Endodermal cell (in vitro differentiated cells): ENCODE measurements around the gene MMP25. TPM values are rescaled to one million over a fixed set of nuclear protein-coding genes. Genes with fewer than 3 reads are reported as not detected.

Source experiments
- DNase-seq: peaks from one replicate; pipeline ENCODE4 v3.0.0-alpha.2; 2017
- H3K27ac ChIP-seq: 2 replicates; pipeline ENCODE4 v1.5.1; 2013; ENCODE audit warnings: mild to moderate bottlenecking, low read depth, low read length, moderate library complexity
- H3K27me3 ChIP-seq: 2 replicates; pipeline ENCODE4 v1.6.1; 2013; ENCODE audit warnings: mild to moderate bottlenecking, low read length, moderate library complexity; ENCODE audit not compliant: insufficient read depth, control insufficient read depth, poor library complexity, severe bottlenecking
- H3K36me3 ChIP-seq: 2 replicates; pipeline ENCODE4 v1.7.0; 2013; ENCODE audit warnings: mild to moderate bottlenecking, low read length, moderate library complexity; ENCODE audit not compliant: control insufficient read depth, insufficient read depth
- H3K4me1 ChIP-seq: one replicate; pipeline ENCODE4 v1.7.0; 2013; ENCODE audit warnings: low read length; ENCODE audit not compliant: control insufficient read depth, insufficient read depth
- H3K4me3 ChIP-seq: 2 replicates; pipeline ENCODE4 v1.5.1; 2013; ENCODE audit warnings: mild to moderate bottlenecking, low read length, moderate library complexity
- H3K9ac ChIP-seq: 2 replicates; pipeline ENCODE4 v1.6.1; 2013; ENCODE audit warnings: mild to moderate bottlenecking, low read length, moderate library complexity; ENCODE audit not compliant: poor library complexity, severe bottlenecking; ENCODE audit errors: extremely low read depth
- H3K9me3 ChIP-seq: 2 replicates; pipeline ENCODE4 v1.6.1; 2013; ENCODE audit warnings: mild to moderate bottlenecking, low read length, moderate library complexity; ENCODE audit not compliant: control insufficient read depth
- H3K27ac Mint-ChIP-seq: 2 replicates; pipeline ENCODE4 v1.8.0; 2020; ENCODE audit warnings: mixed read lengths
- H3K27me3 Mint-ChIP-seq: 2 replicates; pipeline ENCODE4 v1.8.0; 2021; ENCODE audit warnings: mild to moderate bottlenecking, mixed read lengths; ENCODE audit not compliant: insufficient read depth
- H3K36me3 Mint-ChIP-seq: 2 replicates; pipeline ENCODE4 v1.8.0; 2020; ENCODE audit warnings: low read depth, mixed read lengths
- H3K4me1 Mint-ChIP-seq: 2 replicates; pipeline ENCODE4 v1.8.0; 2020; ENCODE audit warnings: mixed read lengths
- H3K4me3 Mint-ChIP-seq: 2 replicates; pipeline ENCODE4 v1.8.0; 2020; ENCODE audit warnings: mild to moderate bottlenecking, moderate library complexity, mixed read lengths
- H3K9me3 Mint-ChIP-seq: 2 replicates; pipeline ENCODE4 v1.8.0; 2020; ENCODE audit warnings: mild to moderate bottlenecking, mixed read lengths
- WGBS, 2 experiments: methylation state at CpG; one replicate each; pipeline versions ENCODE4 v1.1.5 to v1.1.7; 2013; ENCODE audit warnings: missing lambda C conversion rate in 2 of 2, mixed read lengths in 1 of 2; ENCODE audit not compliant: insufficient coverage in 1 of 2, insufficient read length in 1 of 2; 5-methylcytosine and 5-hydroxymethylcytosine counted together
- total RNA-seq, 2 donors: library from RNA; stranded (reverse); fragmentation: NEBNext Ultra II Directional in 1 of 2; extraction: Animal tissue kit (Norgen Biotek cat#: 25700) in 1 of 2; gene quantifications; 2 replicates in 1 of 2; 3 replicates in 1 of 2; pipeline ENCODE4 v1.2.1, GENCODE V29; 2021
- TF ChIP-seq, protein P1 (sequence below): fragments of 200-600 bp; sonication (generic); conservative IDR thresholded peaks from 2 replicates; pipeline ENCODE4 v1.5.0; 2021; ENCODE audit warnings: antibody characterized with exemption, mild to moderate bottlenecking

The MMP25 gene
- total RNA-seq, 2 donors from 2014 or later: 4.5 to 6.1 TPM

GRCh38 chr16:3056336-3057180, 10.2 kb downstream of the MMP25 start:
- H3K9me3 ChIP-seq: no peaks in the 10 kb centered on the region
- no peak overlapping the region for H3K27ac ChIP-seq
- H3K4me1 ChIP-seq: no peaks in the 10 kb centered on the region
- no peaks in the 10 kb centered on the region for H3K36me3 ChIP-seq
- no peak for DNase-seq
- H3K4me3 Mint-ChIP-seq: no peak overlapping the region
- H3K4me3 ChIP-seq: no peak overlapping the region
- WGBS, 2 experiments: 94 to 95% methylated on average over 12 to 19 of the region's 19 CpGs
- TF ChIP-seq, protein P1, sequence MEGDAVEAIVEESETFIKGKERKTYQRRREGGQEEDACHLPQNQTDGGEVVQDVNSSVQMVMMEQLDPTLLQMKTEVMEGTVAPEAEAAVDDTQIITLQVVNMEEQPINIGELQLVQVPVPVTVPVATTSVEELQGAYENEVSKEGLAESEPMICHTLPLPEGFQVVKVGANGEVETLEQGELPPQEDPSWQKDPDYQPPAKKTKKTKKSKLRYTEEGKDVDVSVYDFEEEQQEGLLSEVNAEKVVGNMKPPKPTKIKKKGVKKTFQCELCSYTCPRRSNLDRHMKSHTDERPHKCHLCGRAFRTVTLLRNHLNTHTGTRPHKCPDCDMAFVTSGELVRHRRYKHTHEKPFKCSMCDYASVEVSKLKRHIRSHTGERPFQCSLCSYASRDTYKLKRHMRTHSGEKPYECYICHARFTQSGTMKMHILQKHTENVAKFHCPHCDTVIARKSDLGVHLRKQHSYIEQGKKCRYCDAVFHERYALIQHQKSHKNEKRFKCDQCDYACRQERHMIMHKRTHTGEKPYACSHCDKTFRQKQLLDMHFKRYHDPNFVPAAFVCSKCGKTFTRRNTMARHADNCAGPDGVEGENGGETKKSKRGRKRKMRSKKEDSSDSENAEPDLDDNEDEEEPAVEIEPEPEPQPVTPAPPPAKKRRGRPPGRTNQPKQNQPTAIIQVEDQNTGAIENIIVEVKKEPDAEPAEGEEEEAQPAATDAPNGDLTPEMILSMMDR: no peak
- peaks cover 18% of the 10 kb centered on the region for H3K36me3 Mint-ChIP-seq
- no peak overlapping the region for H3K27ac Mint-ChIP-seq
- peaks cover 29% of the 10 kb centered on the region for H3K27me3 Mint-ChIP-seq
- H3K27me3 ChIP-seq: peaks cover 4% of the 10 kb centered on the region
- peaks cover 7% of the 10 kb centered on the region for H3K4me1 Mint-ChIP-seq
- no peak overlapping the region for H3K9ac ChIP-seq
- H3K9me3 Mint-ChIP-seq: no peaks in the 10 kb centered on the region

DNA sequence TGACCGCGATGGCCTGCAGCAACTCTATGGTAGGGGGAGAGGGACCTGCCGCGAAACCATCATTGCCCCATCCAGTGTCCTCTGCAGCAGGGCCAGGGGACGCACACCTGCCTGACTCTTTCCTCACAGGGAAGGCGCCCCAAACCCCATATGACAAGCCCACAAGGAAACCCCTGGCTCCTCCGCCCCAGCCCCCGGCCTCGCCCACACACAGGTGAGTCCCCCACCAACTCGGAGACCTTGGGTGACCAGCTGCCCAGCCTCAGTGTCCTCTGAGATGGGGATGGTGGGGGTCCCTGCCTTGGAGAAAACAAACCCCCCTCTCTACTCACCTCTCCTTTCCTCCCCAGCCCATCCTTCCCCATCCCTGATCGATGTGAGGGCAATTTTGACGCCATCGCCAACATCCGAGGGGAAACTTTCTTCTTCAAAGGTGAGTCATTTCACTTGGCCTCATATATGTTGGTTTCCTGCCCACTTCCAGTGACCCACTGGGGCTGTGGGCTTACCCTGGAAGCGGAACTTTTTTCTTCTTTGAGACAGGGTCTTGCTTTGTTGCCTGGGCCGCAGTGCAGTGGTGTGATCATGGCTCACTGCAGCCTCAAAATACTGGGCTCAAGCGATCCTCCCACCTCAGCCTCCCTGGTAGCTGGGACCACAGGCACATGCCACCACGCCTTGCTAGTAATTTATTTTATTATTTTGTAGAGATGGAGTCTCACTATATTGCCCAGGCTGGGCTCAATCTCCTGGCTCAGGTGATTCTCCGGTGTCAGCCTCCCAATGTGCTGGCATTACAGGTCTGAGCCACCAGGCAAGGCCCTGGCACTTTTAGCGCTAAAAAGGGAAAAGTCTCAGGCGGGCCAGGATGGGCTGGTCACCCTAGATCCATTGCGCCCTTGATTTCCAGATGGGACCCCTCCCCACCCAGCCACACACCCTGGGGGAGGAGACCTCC, 11.1 kb downstream of the MMP25 start:
- Mint-ChIP-seq H3K36me3 (peaks cover 14% of the 10 kb centered on the region), H3K9me3 (no peaks in the 10 kb centered on the region), H3K27me3 (peaks cover 30% of the 10 kb centered on the region), H3K4me3 (peak overlapping the region; percentile 72), H3K4me1 (peaks cover 7% of the 10 kb centered on the region), H3K27ac (no peak overlapping the region)
- H3K4me3 ChIP-seq: peak overlapping the region; percentile 77
- H3K36me3 ChIP-seq: no peaks in the 10 kb centered on the region
- no peaks in the 10 kb centered on the region for H3K4me1 ChIP-seq
- H3K27ac ChIP-seq: no peak overlapping the region
- H3K9me3 ChIP-seq: no peaks in the 10 kb centered on the region
- H3K27me3 ChIP-seq: peaks cover 4% of the 10 kb centered on the region
- TF ChIP-seq, protein P1: no peak
- no peak overlapping the region for H3K9ac ChIP-seq
- no peak for DNase-seq
- WGBS, 2 experiments: 94 to 97% methylated on average over 12 to 22 of the region's 22 CpGs

GRCh38 chr16:3058139-3059030, 12.0 kb downstream of the MMP25 start:
- H3K9me3 Mint-ChIP-seq: no peaks in the 10 kb centered on the region
- H3K36me3 Mint-ChIP-seq: peaks cover 14% of the 10 kb centered on the region
- H3K4me1 ChIP-seq: no peaks in the 10 kb centered on the region
- H3K36me3 ChIP-seq: no peaks in the 10 kb centered on the region
- TF ChIP-seq, protein P1: peak; percentile 47
- H3K27ac Mint-ChIP-seq: no peak overlapping the region
- no peaks in the 10 kb centered on the region for H3K9me3 ChIP-seq
- H3K27me3 Mint-ChIP-seq: peaks cover 30% of the 10 kb centered on the region
- H3K27ac ChIP-seq: no peak overlapping the region
- DNase-seq: peak; percentile 90
- peak overlapping the region; percentile 72 for H3K4me3 Mint-ChIP-seq
- peak overlapping the region; percentile 25 for H3K9ac ChIP-seq
- H3K27me3 ChIP-seq: peaks cover 4% of the 10 kb centered on the region
- WGBS, 2 experiments: 18 to 49% methylated on average over 29 to 77 of the region's 77 CpGs
- H3K4me1 Mint-ChIP-seq: peaks cover 7% of the 10 kb centered on the region
- H3K4me3 ChIP-seq: peak overlapping the region; percentile 77
